Measurements from ENCODE around the gene OBSCN. TPM values are rescaled to one million over a fixed set of nuclear protein-coding genes. Genes with fewer than 3 reads are reported as not detected.
"Not testable (repeated sequence)": the region's sequence is repeated elsewhere in the genome, so short reads cannot be mapped to it uniquely, and the experiment has no call there.

The OBSCN gene
- polyA plus RNA-seq, 1 donor from 2014 or later: 2.3 TPM

GRCh38 chr1:228166170-228166936 lies 41.5 kb upstream of the OBSCN start:
- Mint-ChIP-seq H3K4me1 (peaks cover 12 to 24% (median 17%) of the 10 kb centered on the region in 3 donors), H3K9me3 (no peaks in the 10 kb centered on the region), H3K27me3 (no peaks in the 10 kb centered on the region)

GRCh38 chr1:228168563-228169270 lies 39.1 kb upstream of the OBSCN start:
- peaks cover 12 to 34% (median 17%) of the 10 kb centered on the region in 3 donors for H3K4me1 Mint-ChIP-seq
- H3K27me3 Mint-ChIP-seq: no peaks in the 10 kb centered on the region
- H3K9me3 Mint-ChIP-seq: no peaks in the 10 kb centered on the region
- peak overlapping the region in 1 of 4 donors; percentile 49 for H3K4me3 Mint-ChIP-seq
- H3K27ac Mint-ChIP-seq: peak overlapping the region in 1 of 3 donors; percentile 95
- H3K36me3 Mint-ChIP-seq: peaks cover 2% of the 10 kb centered on the region

More at GRCh38 chr1:228166170-228166936, 41.5 kb upstream of the OBSCN start:
- Mint-ChIP-seq H3K27ac (peak overlapping the region; percentile 95 to 98 (median 97)), H3K4me3 (peak overlapping the region; percentile 84 to 96 (median 92)), H3K36me3 (peaks cover 2% of the 10 kb centered on the region)

- peaks cover 2% of the 10 kb centered on the region for H3K36me3 Mint-ChIP-seq
- H3K4me1 Mint-ChIP-seq: peaks cover 11 to 34% (median 17%) of the 10 kb centered on the region in 3 donors
- H3K27ac Mint-ChIP-seq: peak overlapping the region in 1 of 3 donors; percentile 95
- H3K27me3 Mint-ChIP-seq: no peaks in the 10 kb centered on the region
- H3K4me3 Mint-ChIP-seq: peak overlapping the region in 1 of 4 donors; percentile 49
- H3K9me3 Mint-ChIP-seq: no peaks in the 10 kb centered on the region
These were observed 38.5 kb upstream of the OBSCN start for GRCh38 chr1:228169345-228169744.

GRCh38 chr1:228170666-228171065 lies 37.2 kb upstream of the OBSCN start:
- no peaks in the 10 kb centered on the region for H3K27me3 Mint-ChIP-seq
- H3K36me3 Mint-ChIP-seq: peaks cover 2% of the 10 kb centered on the region
- no peak overlapping the region for H3K27ac Mint-ChIP-seq
- H3K9me3 Mint-ChIP-seq: no peaks in the 10 kb centered on the region
- H3K4me1 Mint-ChIP-seq: peaks cover 6 to 30% (median 13%) of the 10 kb centered on the region in 3 donors
- H3K4me3 Mint-ChIP-seq: peak overlapping the region in 1 of 4 donors; percentile 18

- Mint-ChIP-seq H3K4me3 (no peak overlapping the region), H3K4me1 (peaks cover 6 to 30% (median 13%) of the 10 kb centered on the region in 3 donors), H3K9me3 (no peaks in the 10 kb centered on the region), H3K27me3 (no peaks in the 10 kb centered on the region), H3K36me3 (peaks cover 2% of the 10 kb centered on the region), H3K27ac (no peak overlapping the region)
These were observed 36.5 kb upstream of the OBSCN start for GRCh38 chr1:228171221-228171891.

GRCh38 chr1:228172591-228173527 lies 35.0 kb upstream of the OBSCN start:
- H3K4me3 Mint-ChIP-seq: no peak overlapping the region
- H3K36me3 Mint-ChIP-seq: peaks cover 2% of the 10 kb centered on the region
- peak overlapping the region; percentile 25 to 89 (median 53) for H3K27ac Mint-ChIP-seq
- H3K9me3 Mint-ChIP-seq: no peaks in the 10 kb centered on the region
- peaks cover 0 to 20% (median 6%) of the 10 kb centered on the region in 3 donors for H3K4me1 Mint-ChIP-seq
- H3K27me3 Mint-ChIP-seq: no peaks in the 10 kb centered on the region

- not testable (repeated sequence) for H3K36me3 Mint-ChIP-seq, H3K4me3 Mint-ChIP-seq, H3K9me3 Mint-ChIP-seq, H3K27me3 Mint-ChIP-seq, H3K27ac Mint-ChIP-seq
- peaks cover 0 to 15% (median 0%) of the 10 kb centered on the region in 3 donors for H3K4me1 Mint-ChIP-seq
These were observed 34.0 kb upstream of the OBSCN start for GRCh38 chr1:228173528-228174481.

GRCh38 chr1:228174482-228175315 lies 33.1 kb upstream of the OBSCN start:
- H3K4me3 Mint-ChIP-seq: no peak overlapping the region
- H3K27ac Mint-ChIP-seq: no peak overlapping the region
- H3K27me3 Mint-ChIP-seq: no peaks in the 10 kb centered on the region
- peaks cover 0 to 12% (median 4%) of the 10 kb centered on the region in 3 donors for H3K4me1 Mint-ChIP-seq
- no peaks in the 10 kb centered on the region for H3K9me3 Mint-ChIP-seq
- H3K36me3 Mint-ChIP-seq: no peaks in the 10 kb centered on the region

- Mint-ChIP-seq H3K36me3 (no peaks in the 10 kb centered on the region), H3K4me1 (peaks cover 0 to 11% (median 5%) of the 10 kb centered on the region in 3 donors), H3K4me3 (peak overlapping the region in 1 of 4 donors; percentile 23), H3K27ac (peak overlapping the region in 1 of 3 donors; percentile 73), H3K9me3 (no peaks in the 10 kb centered on the region), H3K27me3 (no peaks in the 10 kb centered on the region)
These were observed 32.4 kb upstream of the OBSCN start for GRCh38 chr1:228175316-228176023.

- H3K4me1 Mint-ChIP-seq: peaks cover 0 to 10% (median 5%) of the 10 kb centered on the region in 3 donors
- H3K4me3 Mint-ChIP-seq: no peak overlapping the region
- H3K9me3 Mint-ChIP-seq: no peaks in the 10 kb centered on the region
- no peaks in the 10 kb centered on the region for H3K36me3 Mint-ChIP-seq
- no peaks in the 10 kb centered on the region for H3K27me3 Mint-ChIP-seq
- peak overlapping the region in 1 of 3 donors; percentile 73 for H3K27ac Mint-ChIP-seq
These were observed 31.8 kb upstream of the OBSCN start for GRCh38 chr1:228176024-228176395.

GRCh38 chr1:228176461-228177182 lies 31.2 kb upstream of the OBSCN start:
- Mint-ChIP-seq H3K4me3 (no peak overlapping the region), H3K9me3 (no peaks in the 10 kb centered on the region), H3K27ac (no peak overlapping the region), H3K4me1 (peaks cover 0 to 9% (median 5%) of the 10 kb centered on the region in 3 donors), H3K36me3 (no peaks in the 10 kb centered on the region), H3K27me3 (no peaks in the 10 kb centered on the region)

- H3K27ac Mint-ChIP-seq: no peak overlapping the region
- H3K4me1 Mint-ChIP-seq: peaks cover 0 to 8% (median 5%) of the 10 kb centered on the region in 3 donors
These were observed 30.7 kb upstream of the OBSCN start for GRCh38 chr1:228177183-228177475.

More at GRCh38 chr1:228177183-228177475, 30.7 kb upstream of the OBSCN start:
- no peaks in the 10 kb centered on the region for H3K27me3 Mint-ChIP-seq
- H3K36me3 Mint-ChIP-seq: no peaks in the 10 kb centered on the region
- no peak overlapping the region for H3K4me3 Mint-ChIP-seq
- H3K9me3 Mint-ChIP-seq: no peaks in the 10 kb centered on the region

Measured in IgD-negative memory B cell (primary cell).